Activated CD8-positive, alpha-beta T cell treated with anti-CD3 and anti-CD28 coated beads for 36 hours (primary cell): ENCODE measurements around the gene RPUSD4. TPM values are rescaled to one million over a fixed set of nuclear protein-coding genes. Genes with fewer than 3 reads are reported as not detected.

Experiments
- ATAC-seq: fragments of 200-7000 bp; cut with Tn5 transposase; one replicate; pipeline ENCODE4 v1.10.0; 2021; ENCODE audit warnings: mild to moderate bottlenecking, moderate library complexity
- CTCF ChIA-PET: fragments of 350-600 bp; sonication (Branson Sonifier 250); formaldehyde crosslinking; loops from one replicate; lab custom pipeline; 2021; ENCODE audit warnings: antibody characterized with exemption; lab: Charles Lee
- POLR2A ChIA-PET: fragments of 350-600 bp; sonication (Branson Sonifier 250); formaldehyde crosslinking; loops from one replicate; lab custom pipeline; 2021; ENCODE audit warnings: antibody characterized with exemption; lab: Charles Lee
- DNase-seq: peaks from one replicate; pipeline ENCODE4 v3.0.0-alpha.2; 2020
- H3K27ac Mint-ChIP-seq: one replicate; pipeline ENCODE4 v1.8.0; 2021; ENCODE audit warnings: mild to moderate bottlenecking, mixed read lengths
- H3K27me3 Mint-ChIP-seq: one replicate; pipeline ENCODE4 v1.8.0; 2021; ENCODE audit warnings: mixed read lengths
- H3K36me3 Mint-ChIP-seq: one replicate; pipeline ENCODE4 v1.8.0; 2021; ENCODE audit warnings: low read depth, mixed read lengths
- H3K4me1 Mint-ChIP-seq: one replicate; pipeline ENCODE4 v1.8.0; 2021; ENCODE audit warnings: low read depth, mixed read lengths
- H3K4me3 Mint-ChIP-seq: one replicate; pipeline ENCODE4 v1.8.0; 2021; ENCODE audit warnings: mild to moderate bottlenecking, moderate library complexity, mixed read lengths
- H3K9me3 Mint-ChIP-seq: one replicate; pipeline ENCODE4 v1.8.0; 2021; ENCODE audit warnings: mixed read lengths
- CTCF ChIP-seq: fragments of 200-600 bp; IDR thresholded peaks from one replicate; pipeline ENCODE4 v1.8.0; 2022; ENCODE audit warnings: antibody characterized with exemption, mild to moderate bottlenecking
- intact Hi-C: fragments of 100-400 bp; cut with micrococcal nuclease; formaldehyde crosslinking; loops from one replicate; pipeline ENCODE4 v1.10.0; 2022
- total RNA-seq, 2 experiments: library from RNA; stranded (reverse); gene quantifications; one replicate each; pipeline ENCODE4 v1.2.3, GENCODE V29; 2021

RPUSD4 gene
- total RNA-seq, 2 experiments from 2014 or later: 38.3 to 43.4 TPM

- POLR2A ChIA-PET: interaction anchor here (1.7 kb wide), 1 partner anchor 21 kb away, joined by 6 read pairs; no protein-coding TSS in a partner anchor
- DNase-seq (no peak), ATAC-seq (no peak)
- H3K27me3 Mint-ChIP-seq: no peaks in the 10 kb centered on the region
- H3K4me1 Mint-ChIP-seq: no peaks in the 10 kb centered on the region
- no peaks in the 10 kb centered on the region for H3K36me3 Mint-ChIP-seq
- intact Hi-C loops: no loop called here
- H3K4me3 Mint-ChIP-seq: no peak overlapping the region
- CTCF ChIA-PET: interaction anchor here (0.7 to 1.5 kb wide), 2 partner anchors 9 to 12 kb away, joined by 3 to 4 read pairs; no protein-coding TSS in a partner anchor
- no peaks in the 10 kb centered on the region for H3K9me3 Mint-ChIP-seq
- TF ChIP-seq CTCF: no peak
- H3K27ac Mint-ChIP-seq: no peak overlapping the region
These were observed 13.3 kb upstream of the RPUSD4 start for GRCh38 chr11:126224647-126225294.

- TF ChIP-seq CTCF: no peak
- H3K9me3 Mint-ChIP-seq: no peaks in the 10 kb centered on the region
- POLR2A ChIA-PET: interaction anchor here (1.7 kb wide), 1 partner anchor 315 kb away, joined by 4 read pairs; the partner anchor contains the start of gene DDX25
- H3K36me3 Mint-ChIP-seq: no peaks in the 10 kb centered on the region
- no peak overlapping the region for H3K27ac Mint-ChIP-seq
- H3K4me3 Mint-ChIP-seq: no peak overlapping the region
- peaks cover 18% of the 10 kb centered on the region for H3K4me1 Mint-ChIP-seq
- ATAC-seq (no peak), DNase-seq (no peak)
- H3K27me3 Mint-ChIP-seq: no peaks in the 10 kb centered on the region
- CTCF ChIA-PET: no interaction called here
- intact Hi-C loops: no loop called here
These were observed 8.1 kb upstream of the RPUSD4 start for GRCh38 chr11:126219547-126219946.

- Mint-ChIP-seq H3K36me3 (no peaks in the 10 kb centered on the region), H3K27ac (no peak overlapping the region), H3K9me3 (no peaks in the 10 kb centered on the region), H3K27me3 (no peaks in the 10 kb centered on the region), H3K4me3 (no peak overlapping the region), H3K4me1 (peaks cover 28% of the 10 kb centered on the region)
- POLR2A ChIA-PET: interaction anchor here (1.6 kb wide), 1 partner anchor 14 kb away, joined by 3 read pairs; no protein-coding TSS in a partner anchor
- ATAC-seq: no peak
- intact Hi-C loops: no loop called here
- no peak for DNase-seq
- CTCF ChIA-PET: interaction anchor here (1.1 kb wide), 1 partner anchor 13 kb away, joined by 4 read pairs; no protein-coding TSS in a partner anchor
- TF ChIP-seq CTCF: no peak
These were observed 6.0 kb upstream of the RPUSD4 start for GRCh38 chr11:126217491-126217890.

- no peaks in the 10 kb centered on the region for H3K27me3 Mint-ChIP-seq
- no peaks in the 10 kb centered on the region for H3K9me3 Mint-ChIP-seq
- TF ChIP-seq CTCF: no peak
- ChIA-PET POLR2A (interaction anchor here (1.6 kb wide), 1 partner anchor 13 kb away, joined by 3 read pairs; no protein-coding TSS in a partner anchor), CTCF (no interaction called here)
- peak overlapping the region; percentile 13 for H3K27ac Mint-ChIP-seq
- intact Hi-C loops: no loop called here
- peaks cover 29% of the 10 kb centered on the region for H3K4me1 Mint-ChIP-seq
- no peaks in the 10 kb centered on the region for H3K36me3 Mint-ChIP-seq
- no peak overlapping the region for H3K4me3 Mint-ChIP-seq
- no peak for DNase-seq
- no peak for ATAC-seq
These were observed 5.3 kb upstream of the RPUSD4 start for GRCh38 chr11:126216526-126217305.
